ENCODE data around the gene WDFY1. TPM values are rescaled to one million over a fixed set of nuclear protein-coding genes. Genes with fewer than 3 reads are reported as not detected.

WDFY1 gene
- total and polyA plus RNA-seq, 2 donors (not counting 3 experiments of a cell fraction or from before 2014, with no cell fraction given) = 54.7 to 68.7 TPM

DNA sequence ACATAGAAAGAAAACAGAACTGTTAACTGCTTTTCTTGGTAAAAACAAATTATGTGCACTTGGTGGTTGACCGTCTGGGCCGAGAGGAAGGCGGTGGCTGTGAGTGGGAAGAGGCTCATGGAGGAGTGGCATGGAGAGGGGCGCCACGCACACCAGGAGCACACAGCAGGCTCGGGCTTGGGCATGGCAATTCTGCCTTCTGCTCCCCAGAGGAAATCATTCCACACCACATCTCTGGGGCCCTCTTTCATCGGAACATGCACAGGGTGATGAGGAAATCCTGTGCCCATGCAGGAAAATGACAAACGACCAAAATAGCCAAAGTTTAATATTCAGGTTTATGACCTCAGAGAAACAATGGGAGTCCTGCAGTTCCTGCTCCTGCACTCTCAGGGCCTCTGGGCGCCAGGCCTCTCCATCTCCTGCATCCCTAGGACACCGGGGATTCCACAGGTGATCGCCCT lies 26.4 kb downstream of the WDFY1 start:
- Histone ChIP-seq H3K27ac (ENCODE audit: insufficient read depth, low read depth, low read length) (peak overlapping the region; percentile 67), H4K20me1 (replicated peaks; ENCODE audit: control insufficient read depth, extremely low read depth, insufficient read depth, low read length) (peaks cover 3% of the 10 kb centered on the region), H3K4me2 (ENCODE audit: insufficient read depth, low read length) (peak overlapping the region; percentile 60), H3K4me3 (replicated peaks in 1 of 3; ENCODE audit: insufficient read depth in 1 of 3, low read depth in 1 of 3, low read length in 3 of 3) (no peak overlapping the region), H3K9ac (replicated peaks; ENCODE audit: extremely low read depth, insufficient read depth, low read length) (peak overlapping the region; percentile 19), H3K79me2 (ENCODE audit: control insufficient read depth, insufficient read depth, low read length) (peaks cover 74% of the 10 kb centered on the region), H3K9me1 (replicated peaks; ENCODE audit: control insufficient read depth, extremely low read depth, insufficient read depth, low read length) (no peaks in the 10 kb centered on the region), H3K36me3 (ENCODE audit: control insufficient read depth in 2 of 2, extremely low read depth in 1 of 2, insufficient read depth in 2 of 2, low read length in 2 of 2) (peaks cover 3 to 5% of the 10 kb centered on the region in 2 experiments), H3K27me3 (ENCODE audit: control insufficient read depth in 2 of 2, insufficient read depth in 2 of 2, low read length in 2 of 2) (no peaks in the 10 kb centered on the region), H3K4me1 (ENCODE audit: control insufficient read depth, extremely low read depth, insufficient read depth, low read length) (peaks cover 55% of the 10 kb centered on the region), H3K9me3 (replicated peaks; ENCODE audit: control insufficient read depth, insufficient read depth, low read length) (no peaks in the 10 kb centered on the region), H2AFZ (ENCODE audit: low read depth, low read length) (no peak overlapping the region)
- no TSS peak for BruUV-seq (replicated peaks)
- dilution Hi-C loops (cut with MboI; ENCODE audit: extremely low pct_ligation_motif_present, low sequenced_read_pairs) = no loop called here
- intact Hi-C loops (cut with micrococcal nuclease) = loop anchor here (1.0 to 2.0 kb wide), 3 partner anchors 25 to 482 kb away; partner anchors contain the start of gene MRPL44
- FAIRE-seq (peak; percentile 90), DNase-seq (ENCODE audit: low read depth, low spot score) (peak; percentile 82)
- ChIA-PET CTCF (no interaction called here), POLR2A (no interaction called here)
- TF ChIP-seq FOS (IDR thresholded peaks at IDR 0.05; ENCODE audit: borderline replicate concordance, insufficient read depth, low read length) (peak; percentile 52), EZH2 (IDR thresholded peaks at IDR 0.05; ENCODE audit: borderline replicate concordance, low read depth, low read length, severe bottlenecking) (no peak), POLR2A (IDR thresholded peaks at IDR 0.05; ENCODE audit: low read depth, low read length) (no peak), JUN (IDR thresholded peaks at IDR 0.05; ENCODE audit: borderline replicate concordance, insufficient read depth, insufficient read length, low read depth) (peak; percentile 72), MYC (IDR thresholded peaks at IDR 0.05; ENCODE audit: low read depth, low read length) (no peak), POLR2AphosphoS5 (IDR thresholded peaks at IDR 0.05; ENCODE audit: insufficient read depth, low read depth, low read length) (peak; percentile 89), GATA2 (IDR thresholded peaks at IDR 0.05; ENCODE audit: insufficient read depth, insufficient read length, low read depth, low read length) (peak; percentile 67)
- TF ChIP-seq, protein P1, sequence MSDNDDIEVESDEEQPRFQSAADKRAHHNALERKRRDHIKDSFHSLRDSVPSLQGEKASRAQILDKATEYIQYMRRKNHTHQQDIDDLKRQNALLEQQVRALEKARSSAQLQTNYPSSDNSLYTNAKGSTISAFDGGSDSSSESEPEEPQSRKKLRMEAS (IDR thresholded peaks at IDR 0.05; ENCODE audit: insufficient read depth, insufficient read length) = no peak
- TF ChIP-seq, protein P2, sequence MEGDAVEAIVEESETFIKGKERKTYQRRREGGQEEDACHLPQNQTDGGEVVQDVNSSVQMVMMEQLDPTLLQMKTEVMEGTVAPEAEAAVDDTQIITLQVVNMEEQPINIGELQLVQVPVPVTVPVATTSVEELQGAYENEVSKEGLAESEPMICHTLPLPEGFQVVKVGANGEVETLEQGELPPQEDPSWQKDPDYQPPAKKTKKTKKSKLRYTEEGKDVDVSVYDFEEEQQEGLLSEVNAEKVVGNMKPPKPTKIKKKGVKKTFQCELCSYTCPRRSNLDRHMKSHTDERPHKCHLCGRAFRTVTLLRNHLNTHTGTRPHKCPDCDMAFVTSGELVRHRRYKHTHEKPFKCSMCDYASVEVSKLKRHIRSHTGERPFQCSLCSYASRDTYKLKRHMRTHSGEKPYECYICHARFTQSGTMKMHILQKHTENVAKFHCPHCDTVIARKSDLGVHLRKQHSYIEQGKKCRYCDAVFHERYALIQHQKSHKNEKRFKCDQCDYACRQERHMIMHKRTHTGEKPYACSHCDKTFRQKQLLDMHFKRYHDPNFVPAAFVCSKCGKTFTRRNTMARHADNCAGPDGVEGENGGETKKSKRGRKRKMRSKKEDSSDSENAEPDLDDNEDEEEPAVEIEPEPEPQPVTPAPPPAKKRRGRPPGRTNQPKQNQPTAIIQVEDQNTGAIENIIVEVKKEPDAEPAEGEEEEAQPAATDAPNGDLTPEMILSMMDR (IDR thresholded peaks at IDR 0.05; ENCODE audit: extremely low read depth in 1 of 2, insufficient read depth in 1 of 2, low read depth in 1 of 2, low read length in 2 of 2) = no peak

Measured in endothelial cell of umbilical vein (primary cell).